HepG2 (cell line): Measurements from ENCODE around the gene STMN3. TPM values are rescaled to one million over a fixed set of nuclear protein-coding genes. Genes with fewer than 3 reads are reported as not detected.

ENCODE experiments used
- IKZF1 ChIP-seq: fragments of 450-650 bp; IDR thresholded peaks from 2 replicates; pipeline ENCODE4 v1.7.1; 2016
- PCBP1 ChIP-seq: fragments of 200-400 bp; formaldehyde crosslinking; IDR thresholded peaks from 2 replicates; pipeline ENCODE4 v1.6.1; 2017; ENCODE audit warnings: mild to moderate bottlenecking, low read depth, low read length, borderline replicate concordance
- PHB2 ChIP-seq: fragments of 450-650 bp; IDR thresholded peaks from 2 replicates; pipeline ENCODE4 v1.6.1; 2018; ENCODE audit not compliant: partially characterized antibody
- SMARCE1 ChIP-seq: fragments of 450-650 bp; IDR thresholded peaks from 2 replicates; pipeline ENCODE4 v1.6.1; 2017; ENCODE audit warnings: borderline replicate concordance
- SNAI1 ChIP-seq: sonication (generic); formaldehyde crosslinking; IDR thresholded peaks from 2 replicates; pipeline ENCODE4 v1.5.0; 2020; ENCODE audit warnings: mild to moderate bottlenecking, missing genetic modification reagents, borderline replicate concordance
- THYN1 ChIP-seq: sonication (generic); formaldehyde crosslinking; IDR thresholded peaks from 2 replicates; pipeline ENCODE4 v1.8.1; 2023; ENCODE audit warnings: low read depth, mild to moderate bottlenecking, moderate library complexity, missing genetic modification reagents, borderline replicate concordance
- ZIK1 ChIP-seq: sonication (generic); formaldehyde crosslinking; IDR thresholded peaks from 2 replicates; pipeline ENCODE4 v1.5.0; 2020; ENCODE audit warnings: mild to moderate bottlenecking, low read depth, missing genetic modification reagents, borderline replicate concordance
- ZNF160 ChIP-seq: sonication (generic); formaldehyde crosslinking; IDR thresholded peaks from 2 replicates; pipeline ENCODE4 v1.8.0; 2022; ENCODE audit warnings: mild to moderate bottlenecking, inconsistent platforms, missing genetic modification reagents
- ZNF180 ChIP-seq: sonication (generic); formaldehyde crosslinking; IDR thresholded peaks from 2 replicates; pipeline ENCODE4 v1.4.0; 2020; ENCODE audit warnings: low read depth, missing genetic modification reagents, borderline replicate concordance
- ZNF230 ChIP-seq: sonication (generic); formaldehyde crosslinking; IDR thresholded peaks from 2 replicates; pipeline ENCODE4 v1.4.0; 2020; ENCODE audit warnings: mild to moderate bottlenecking, missing genetic modification reagents
- ZNF546 ChIP-seq: sonication (generic); formaldehyde crosslinking; conservative IDR thresholded peaks from 2 replicates; pipeline ENCODE4 v1.8.1; 2023; ENCODE audit warnings: mild to moderate bottlenecking, missing genetic modification reagents
- ZNF674 ChIP-seq: sonication (generic); formaldehyde crosslinking; IDR thresholded peaks from 2 replicates; pipeline ENCODE4 v1.5.0; 2020; ENCODE audit warnings: low read depth, mild to moderate bottlenecking, missing genetic modification reagents
- ZSCAN20 ChIP-seq: sonication (generic); formaldehyde crosslinking; IDR thresholded peaks from 2 replicates; pipeline ENCODE4 v1.4.0; 2020; ENCODE audit warnings: missing genetic modification reagents, mild to moderate bottlenecking, borderline replicate concordance
- polyA plus RNA-seq, 8 experiments: library from polyadenylated mRNA; depleted of rRNA in 3 of 8; stranded (reverse) in 7 of 8; unstranded in 1 of 8; fragments of >200 nt; fragmentation: Illumina TruSeq in 4 of 8; extraction: Trizol in 4 of 8; gene quantifications; 2 replicates each; pipeline versions ENCODE4 v1.2.1 to v1.2.3, GENCODE V29; 2011 to 2016; ENCODE audit warnings: low read depth in 4 of 8, missing spikeins in 1 of 8, mixed read lengths in 1 of 8; ENCODE audit not compliant: insufficient read depth in 1 of 8
- total RNA-seq, 5 experiments: library from RNA; depleted of rRNA; stranded (reverse); fragments of >200 nt; fragmentation: Illumina TruSeq; extraction: Trizol; gene quantifications; 2 replicates each; pipeline ENCODE4 v1.2.3, GENCODE V29; 2016; ENCODE audit warnings: low read depth in 1 of 5
- TF ChIP-seq, protein P1 (sequence below): sonication (generic); formaldehyde crosslinking; IDR thresholded peaks from 2 replicates; pipeline ENCODE4 v1.5.0; 2020; ENCODE audit warnings: mild to moderate bottlenecking, missing genetic modification reagents, borderline replicate concordance
- TF ChIP-seq, protein P2 (sequence below): sonication (generic); formaldehyde crosslinking; IDR thresholded peaks from 2 replicates; pipeline ENCODE4 v1.9.0; 2021; ENCODE audit warnings: mild to moderate bottlenecking, missing genetic modification reagents

The STMN3 gene
- total and polyA plus RNA-seq, 2 of the 13 experiments (the other 11 are each of a cell fraction or from before 2014, with no cell fraction given), result 21.0 to 48.3 TPM

DNA sequence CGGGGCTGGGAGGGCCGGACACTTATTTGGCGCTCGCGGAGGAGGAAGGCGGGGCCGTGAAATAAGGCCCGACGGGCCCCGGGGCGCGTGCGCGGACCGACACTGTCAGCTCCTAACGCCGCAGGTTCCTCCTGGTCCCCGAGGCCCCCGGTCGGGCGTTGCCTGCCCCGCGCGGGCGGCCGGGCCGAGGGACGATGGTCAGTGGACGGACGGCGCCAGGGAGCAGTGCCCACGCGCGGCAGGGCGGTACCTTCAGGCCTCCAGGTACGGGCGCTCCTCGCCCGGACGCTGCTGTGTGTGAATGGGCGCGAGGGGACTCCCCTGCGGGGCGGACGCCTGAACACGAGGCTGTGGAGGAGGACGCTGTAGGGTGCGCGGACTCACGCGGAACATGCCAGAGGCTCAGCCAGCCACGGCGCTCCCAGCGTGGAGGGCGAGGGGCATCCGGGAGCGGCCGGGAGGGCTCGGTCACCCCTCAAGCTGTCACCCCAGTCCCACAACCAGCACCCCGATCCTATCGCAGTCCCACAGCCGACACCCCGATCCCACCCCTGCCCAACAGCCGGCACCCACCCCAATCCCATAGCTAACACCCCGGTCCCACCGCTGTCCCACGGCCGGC lies 26.0 kb downstream of the STMN3 start (continued):
- TF ChIP-seq, protein P1, sequence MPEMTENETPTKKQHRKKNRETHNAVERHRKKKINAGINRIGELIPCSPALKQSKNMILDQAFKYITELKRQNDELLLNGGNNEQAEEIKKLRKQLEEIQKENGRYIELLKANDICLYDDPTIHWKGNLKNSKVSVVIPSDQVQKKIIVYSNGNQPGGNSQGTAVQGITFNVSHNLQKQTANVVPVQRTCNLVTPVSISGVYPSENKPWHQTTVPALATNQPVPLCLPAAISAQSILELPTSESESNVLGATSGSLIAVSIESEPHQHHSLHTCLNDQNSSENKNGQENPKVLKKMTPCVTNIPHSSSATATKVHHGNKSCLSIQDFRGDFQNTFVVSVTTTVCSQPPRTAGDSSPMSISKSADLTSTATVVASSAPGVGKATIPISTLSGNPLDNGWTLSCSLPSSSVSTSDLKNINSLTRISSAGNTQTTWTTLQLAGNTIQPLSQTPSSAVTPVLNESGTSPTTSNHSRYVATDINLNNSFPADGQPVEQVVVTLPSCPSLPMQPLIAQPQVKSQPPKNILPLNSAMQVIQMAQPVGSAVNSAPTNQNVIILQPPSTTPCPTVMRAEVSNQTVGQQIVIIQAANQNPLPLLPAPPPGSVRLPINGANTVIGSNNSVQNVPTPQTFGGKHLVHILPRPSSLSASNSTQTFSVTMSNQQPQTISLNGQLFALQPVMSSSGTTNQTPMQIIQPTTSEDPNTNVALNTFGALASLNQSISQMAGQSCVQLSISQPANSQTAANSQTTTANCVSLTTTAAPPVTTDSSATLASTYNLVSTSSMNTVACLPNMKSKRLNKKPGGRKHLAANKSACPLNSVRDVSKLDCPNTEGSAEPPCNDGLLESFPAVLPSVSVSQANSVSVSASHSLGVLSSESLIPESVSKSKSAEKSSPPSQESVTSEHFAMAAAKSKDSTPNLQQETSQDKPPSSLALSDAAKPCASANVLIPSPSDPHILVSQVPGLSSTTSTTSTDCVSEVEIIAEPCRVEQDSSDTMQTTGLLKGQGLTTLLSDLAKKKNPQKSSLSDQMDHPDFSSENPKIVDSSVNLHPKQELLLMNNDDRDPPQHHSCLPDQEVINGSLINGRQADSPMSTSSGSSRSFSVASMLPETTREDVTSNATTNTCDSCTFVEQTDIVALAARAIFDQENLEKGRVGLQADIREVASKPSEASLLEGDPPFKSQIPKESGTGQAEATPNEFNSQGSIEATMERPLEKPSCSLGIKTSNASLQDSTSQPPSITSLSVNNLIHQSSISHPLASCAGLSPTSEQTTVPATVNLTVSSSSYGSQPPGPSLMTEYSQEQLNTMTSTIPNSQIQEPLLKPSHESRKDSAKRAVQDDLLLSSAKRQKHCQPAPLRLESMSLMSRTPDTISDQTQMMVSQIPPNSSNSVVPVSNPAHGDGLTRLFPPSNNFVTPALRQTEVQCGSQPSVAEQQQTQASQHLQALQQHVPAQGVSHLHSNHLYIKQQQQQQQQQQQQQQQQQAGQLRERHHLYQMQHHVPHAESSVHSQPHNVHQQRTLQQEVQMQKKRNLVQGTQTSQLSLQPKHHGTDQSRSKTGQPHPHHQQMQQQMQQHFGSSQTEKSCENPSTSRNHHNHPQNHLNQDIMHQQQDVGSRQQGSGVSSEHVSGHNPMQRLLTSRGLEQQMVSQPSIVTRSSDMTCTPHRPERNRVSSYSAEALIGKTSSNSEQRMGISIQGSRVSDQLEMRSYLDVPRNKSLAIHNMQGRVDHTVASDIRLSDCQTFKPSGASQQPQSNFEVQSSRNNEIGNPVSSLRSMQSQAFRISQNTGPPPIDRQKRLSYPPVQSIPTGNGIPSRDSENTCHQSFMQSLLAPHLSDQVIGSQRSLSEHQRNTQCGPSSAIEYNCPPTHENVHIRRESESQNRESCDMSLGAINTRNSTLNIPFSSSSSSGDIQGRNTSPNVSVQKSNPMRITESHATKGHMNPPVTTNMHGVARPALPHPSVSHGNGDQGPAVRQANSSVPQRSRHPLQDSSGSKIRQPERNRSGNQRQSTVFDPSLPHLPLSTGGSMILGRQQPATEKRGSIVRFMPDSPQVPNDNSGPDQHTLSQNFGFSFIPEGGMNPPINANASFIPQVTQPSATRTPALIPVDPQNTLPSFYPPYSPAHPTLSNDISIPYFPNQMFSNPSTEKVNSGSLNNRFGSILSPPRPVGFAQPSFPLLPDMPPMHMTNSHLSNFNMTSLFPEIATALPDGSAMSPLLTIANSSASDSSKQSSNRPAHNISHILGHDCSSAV (CRISPR knock-in tag), result no peak
- TF ChIP-seq ZNF674, result no peak
- no peak for TF ChIP-seq SMARCE1
- TF ChIP-seq IKZF1, result no peak
- no peak for TF ChIP-seq PHB2
- peak; percentile 92 for TF ChIP-seq ZNF160 (CRISPR knock-in tag)
- TF ChIP-seq, protein P2, sequence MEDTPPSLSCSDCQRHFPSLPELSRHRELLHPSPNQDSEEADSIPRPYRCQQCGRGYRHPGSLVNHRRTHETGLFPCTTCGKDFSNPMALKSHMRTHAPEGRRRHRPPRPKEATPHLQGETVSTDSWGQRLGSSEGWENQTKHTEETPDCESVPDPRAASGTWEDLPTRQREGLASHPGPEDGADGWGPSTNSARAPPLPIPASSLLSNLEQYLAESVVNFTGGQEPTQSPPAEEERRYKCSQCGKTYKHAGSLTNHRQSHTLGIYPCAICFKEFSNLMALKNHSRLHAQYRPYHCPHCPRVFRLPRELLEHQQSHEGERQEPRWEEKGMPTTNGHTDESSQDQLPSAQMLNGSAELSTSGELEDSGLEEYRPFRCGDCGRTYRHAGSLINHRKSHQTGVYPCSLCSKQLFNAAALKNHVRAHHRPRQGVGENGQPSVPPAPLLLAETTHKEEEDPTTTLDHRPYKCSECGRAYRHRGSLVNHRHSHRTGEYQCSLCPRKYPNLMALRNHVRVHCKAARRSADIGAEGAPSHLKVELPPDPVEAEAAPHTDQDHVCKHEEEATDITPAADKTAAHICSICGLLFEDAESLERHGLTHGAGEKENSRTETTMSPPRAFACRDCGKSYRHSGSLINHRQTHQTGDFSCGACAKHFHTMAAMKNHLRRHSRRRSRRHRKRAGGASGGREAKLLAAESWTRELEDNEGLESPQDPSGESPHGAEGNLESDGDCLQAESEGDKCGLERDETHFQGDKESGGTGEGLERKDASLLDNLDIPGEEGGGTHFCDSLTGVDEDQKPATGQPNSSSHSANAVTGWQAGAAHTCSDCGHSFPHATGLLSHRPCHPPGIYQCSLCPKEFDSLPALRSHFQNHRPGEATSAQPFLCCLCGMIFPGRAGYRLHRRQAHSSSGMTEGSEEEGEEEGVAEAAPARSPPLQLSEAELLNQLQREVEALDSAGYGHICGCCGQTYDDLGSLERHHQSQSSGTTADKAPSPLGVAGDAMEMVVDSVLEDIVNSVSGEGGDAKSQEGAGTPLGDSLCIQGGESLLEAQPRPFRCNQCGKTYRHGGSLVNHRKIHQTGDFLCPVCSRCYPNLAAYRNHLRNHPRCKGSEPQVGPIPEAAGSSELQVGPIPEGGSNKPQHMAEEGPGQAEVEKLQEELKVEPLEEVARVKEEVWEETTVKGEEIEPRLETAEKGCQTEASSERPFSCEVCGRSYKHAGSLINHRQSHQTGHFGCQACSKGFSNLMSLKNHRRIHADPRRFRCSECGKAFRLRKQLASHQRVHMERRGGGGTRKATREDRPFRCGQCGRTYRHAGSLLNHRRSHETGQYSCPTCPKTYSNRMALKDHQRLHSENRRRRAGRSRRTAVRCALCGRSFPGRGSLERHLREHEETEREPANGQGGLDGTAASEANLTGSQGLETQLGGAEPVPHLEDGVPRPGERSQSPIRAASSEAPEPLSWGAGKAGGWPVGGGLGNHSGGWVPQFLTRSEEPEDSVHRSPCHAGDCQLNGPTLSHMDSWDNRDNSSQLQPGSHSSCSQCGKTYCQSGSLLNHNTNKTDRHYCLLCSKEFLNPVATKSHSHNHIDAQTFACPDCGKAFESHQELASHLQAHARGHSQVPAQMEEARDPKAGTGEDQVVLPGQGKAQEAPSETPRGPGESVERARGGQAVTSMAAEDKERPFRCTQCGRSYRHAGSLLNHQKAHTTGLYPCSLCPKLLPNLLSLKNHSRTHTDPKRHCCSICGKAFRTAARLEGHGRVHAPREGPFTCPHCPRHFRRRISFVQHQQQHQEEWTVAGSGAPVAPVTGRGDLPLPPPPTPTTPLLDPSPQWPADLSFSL, result no peak
- TF ChIP-seq ZIK1, result peak; percentile 96
- no peak for TF ChIP-seq PCBP1
- peak; percentile 91; the same call in 1 of the 2 replicates for TF ChIP-seq THYN1
- TF ChIP-seq SNAI1 (CRISPR knock-in tag), result peak; percentile 52; the same call in 1 of the 2 replicates
- TF ChIP-seq ZNF180 (CRISPR knock-in tag), result peak; percentile 96; the same call in 1 of the 2 replicates
- TF ChIP-seq ZNF230 (CRISPR knock-in tag), result peak; percentile 98
- no peak for TF ChIP-seq ZNF546 (CRISPR knock-in tag)
- peak; percentile 88; the same call in 1 of the 2 replicates for TF ChIP-seq ZSCAN20 (CRISPR knock-in tag)
